K562 (cell line): ENCODE results near the gene FANCC. TPM values are rescaled to one million over a fixed set of nuclear protein-coding genes. Genes with fewer than 3 reads are reported as not detected.

Experiments
- ATAC-seq: fragments of 200-7000 bp; cut with Tn5 transposase; 3 replicates; pipeline ENCODE4 v1.9.1; 2020; ENCODE audit warnings: moderate library complexity
- BruUV-seq: library from RNA; stranded (reverse); fragments of 400-500 nt; replicated peaks from 2 replicates; lab custom pipeline; 2021; lab: Mats Ljungman, UMichigan
- CTCF ChIA-PET: fragments of 300-600 bp; formaldehyde crosslinking; extraction: SDS; loops from one replicate; lab custom pipeline; 2021; ENCODE audit warnings: low intra/inter-chr PET ratio; lab: Yijun Ruan, JAX
- POLR2A ChIA-PET: fragments of 300-600, 350-650 bp; sonication (Branson Sonifier 250); formaldehyde crosslinking; extraction: SDS; loops from one replicate; lab custom pipeline; 2021; ENCODE audit warnings: antibody characterized with exemption, inconsistent platforms; lab: Yijun Ruan, JAX
- DNase-seq, 4 experiments: peaks; one replicate each; pipeline versions ENCODE4 v3.0.0 to v3.0.0-alpha.2; 2011 to 2018; ENCODE audit warnings: low spot score in 3 of 4, mixed read lengths in 3 of 4; ENCODE audit errors: extremely low read depth in 1 of 4
- FAIRE-seq: peaks from 2 replicates; lab custom pipeline; 2011; peaks lifted over from hg19 to GRCh38; lab: Jason Lieb, UNC
- H2AFZ ChIP-seq: 2 replicates; pipeline ENCODE4 v1.6.0; 2011; ENCODE audit warnings: low read depth, low read length, control low read depth, inconsistent platforms
- H3K27ac ChIP-seq: fragments of 200-600 bp; 3 replicates; pipeline ENCODE4 v1.8.0; 2011; ENCODE audit warnings: low read depth, mild to moderate bottlenecking, control low read depth, inconsistent platforms, low read length, moderate library complexity, mixed read lengths; ENCODE audit errors: extremely low read depth
- H3K27me3 ChIP-seq, 2 experiments: fragments of 300-600 bp in 1 of 2; 2 replicates in 1 of 2; 3 replicates in 1 of 2; pipeline versions ENCODE4 v1.6.0 to v1.8.0; 2011; ENCODE audit warnings: inconsistent platforms in 2 of 2, low read length in 2 of 2, mild to moderate bottlenecking in 1 of 2, mixed read lengths in 1 of 2, moderate library complexity in 1 of 2; ENCODE audit not compliant: control insufficient read depth in 2 of 2, insufficient read depth in 2 of 2
- H3K36me3 ChIP-seq: fragments of 300-600 bp; 3 replicates; pipeline ENCODE4 v1.8.0; 2011; ENCODE audit warnings: mild to moderate bottlenecking, low read length, inconsistent platforms; ENCODE audit not compliant: control insufficient read depth, insufficient read depth
- H3K4me1 ChIP-seq, 2 experiments: fragments of 200-600 bp in 1 of 2; replicated peaks in 1 of 2; 2 replicates in 1 of 2; 3 replicates in 1 of 2; pipeline versions ENCODE4 v1.5.1 to v1.8.0; 2011; ENCODE audit warnings: inconsistent platforms in 2 of 2, low read length in 2 of 2, mild to moderate bottlenecking in 1 of 2, mixed read lengths in 1 of 2, moderate library complexity in 1 of 2; ENCODE audit not compliant: control insufficient read depth in 2 of 2, insufficient read depth in 2 of 2
- H3K4me2 ChIP-seq: 2 replicates; pipeline ENCODE4 v1.6.1; 2011; ENCODE audit warnings: low read length, control low read depth, inconsistent platforms, mixed read lengths; ENCODE audit not compliant: insufficient read depth
- H3K4me3 ChIP-seq: fragments of 200-600 bp; sonication (generic), shearing (Covaris generic); 2 replicates; pipeline ENCODE4 v1.5.1; 2016; ENCODE audit warnings: control low read depth, inconsistent platforms
- H3K79me2 ChIP-seq: fragments of 200-600 bp; 3 replicates; pipeline ENCODE4 v1.8.0; 2011; ENCODE audit warnings: low read length, inconsistent platforms; ENCODE audit not compliant: control insufficient read depth, insufficient read depth
- H3K9ac ChIP-seq, 2 experiments: 2 replicates each; pipeline versions ENCODE4 v1.6.0 to v1.6.1; 2011; ENCODE audit warnings: low read depth in 2 of 2, low read length in 2 of 2, control low read depth in 1 of 2, inconsistent platforms in 1 of 2, mild to moderate bottlenecking in 1 of 2, mixed read lengths in 1 of 2; ENCODE audit not compliant: insufficient read depth in 1 of 2
- H3K9me1 ChIP-seq: one replicate; pipeline ENCODE4 v1.6.0; 2011; ENCODE audit warnings: inconsistent platforms, mild to moderate bottlenecking, low read length, moderate library complexity; ENCODE audit not compliant: control insufficient read depth, insufficient read depth
- H3K9me3 ChIP-seq: replicated peaks from 2 replicates; pipeline ENCODE4 v1.5.1; 2011; ENCODE audit warnings: low read depth, low read length, inconsistent platforms; ENCODE audit not compliant: control insufficient read depth, insufficient read depth
- H4K20me1 ChIP-seq: replicated peaks from 2 replicates; pipeline ENCODE4 v1.6.1; 2011; ENCODE audit warnings: low read length, inconsistent platforms, mixed read lengths; ENCODE audit not compliant: control insufficient read depth, insufficient read depth
- CBFA2T2 ChIP-seq: fragments of 450-650 bp; conservative IDR thresholded peaks from 2 replicates; pipeline ENCODE4 v1.6.1; 2017; ENCODE audit warnings: mild to moderate bottlenecking
- CBFA2T3 ChIP-seq: fragments of 450-650 bp; IDR thresholded peaks from 2 replicates; pipeline ENCODE4 v1.6.1; 2017
- EP300 ChIP-seq: IDR thresholded peaks from 2 replicates; pipeline ENCODE4 v1.6.1; 2012; ENCODE audit warnings: low read length, improper control_type of control experiment
- FOXA1 ChIP-seq: fragments of 450-650 bp; IDR thresholded peaks from 2 replicates; pipeline ENCODE4 v1.6.1; 2016; ENCODE audit warnings: mild to moderate bottlenecking, borderline replicate concordance
- GTF2E2 ChIP-seq: fragments of 200-800 bp; sonication (Bioruptor generic); IDR thresholded peaks from 2 replicates; pipeline ENCODE4 v1.6.1; 2016; ENCODE audit warnings: missing genetic modification characterization, missing compliant biosample characterization
- TCF3 ChIP-seq: sonication (generic); formaldehyde crosslinking; IDR thresholded peaks from 2 replicates; pipeline ENCODE4 v1.4.0; 2020; ENCODE audit warnings: mild to moderate bottlenecking, missing genetic modification reagents
- TEAD4 ChIP-seq, 2 experiments: sonication (generic) in 1 of 2; formaldehyde crosslinking in 1 of 2; IDR thresholded peaks; 2 replicates each; pipeline versions ENCODE4 v1.6.1 to v1.8.0; 2012 to 2022; ENCODE audit warnings: borderline replicate concordance in 1 of 2, inconsistent platforms in 1 of 2, low read length in 1 of 2, mild to moderate bottlenecking in 1 of 2, missing genetic modification reagents in 1 of 2
- TFAP4 ChIP-seq: sonication (generic); formaldehyde crosslinking; IDR thresholded peaks from 2 replicates; pipeline ENCODE4 v1.8.0; 2022; ENCODE audit warnings: missing genetic modification reagents, mild to moderate bottlenecking, moderate library complexity, borderline replicate concordance
- ZFP30 ChIP-seq: fragments of 250-450 bp; sonication (Bioruptor Pico); IDR thresholded peaks from 2 replicates; pipeline ENCODE4 v1.8.0; 2022; ENCODE audit warnings: moderate library complexity, mild to moderate bottlenecking, inconsistent platforms, borderline replicate concordance
- ZFX ChIP-seq: sonication (generic); formaldehyde crosslinking; IDR thresholded peaks from 2 replicates; pipeline ENCODE4 v1.8.0; 2022; ENCODE audit warnings: mild to moderate bottlenecking, missing genetic modification reagents, moderate library complexity
- ZNF449 ChIP-seq: fragments of 250-450 bp; sonication (Bioruptor Pico); IDR thresholded peaks from 2 replicates; pipeline ENCODE4 v1.8.0; 2022; ENCODE audit warnings: moderate library complexity, mild to moderate bottlenecking, inconsistent platforms
- WGBS: fragments of 100-300 bp; shearing (Covaris generic); methylation state at CpG from one replicate; pipeline ENCODE4 v1.1.6; 2016; ENCODE audit warnings: low coverage, mixed read lengths; ENCODE audit not compliant: insufficient coverage; ENCODE audit errors: missing lambda C conversion rate; 5-methylcytosine and 5-hydroxymethylcytosine counted together
- in situ Hi-C: fragments of 300-500 bp; cut with MboI; formaldehyde crosslinking; loops from 4 replicates; pipeline ENCODE4 v1.15.0; 2018; ENCODE audit warnings: inconsistent platforms, mixed read lengths
- intact Hi-C: fragments of 100-400 bp; cut with micrococcal nuclease; formaldehyde crosslinking; loops from 2 replicates; pipeline ENCODE4 v1.14.2; 2022
- polyA plus RNA-seq, 8 experiments: library from polyadenylated mRNA; depleted of rRNA in 4 of 8; stranded (reverse) in 5 of 8; unstranded in 3 of 8; fragments of >200 nt; fragmentation: Nextera tagmentation in 2 of 8; fragmentation: Illumina TruSeq in 1 of 8; extraction: Ambion mirVana in 2 of 8; extraction: Trizol in 1 of 8; gene quantifications; 2 replicates each; pipeline versions ENCODE4 v1.2.1 to v1.2.3, GENCODE V29; 2011 to 2014; ENCODE audit warnings: inconsistent platforms in 1 of 8, missing spikeins in 1 of 8
- total RNA-seq, 7 experiments: library from RNA; depleted of rRNA in 6 of 7; stranded (reverse); fragments of >200 nt in 6 of 7; fragmentation: Illumina TruSeq in 2 of 7; extraction: Trizol in 2 of 7; gene quantifications; 2 replicates each; pipeline versions ENCODE4 v1.2.1 to v1.2.3, GENCODE V29; 2011 to 2021; ENCODE audit warnings: low replicate concordance in 1 of 7

The FANCC gene
- total and polyA plus RNA-seq, 9 of the 15 experiments (the other 6 are each of a cell fraction or from before 2014, with no cell fraction given) = 4.6 to 18.4 (median 14.2) TPM

- Histone ChIP-seq H4K20me1 (no peaks in the 10 kb centered on the region), H3K4me1 (peaks cover 0 to 3% of the 10 kb centered on the region in 2 experiments; a peak in 2 of 5 replicates), H3K4me3 (no peak overlapping the region), H3K9me3 (no peaks in the 10 kb centered on the region), H2AFZ (no peak overlapping the region), H3K27me3 (no peaks in the 10 kb centered on the region), H3K27ac (no peak overlapping the region), H3K9ac (no peak overlapping the region), H3K9me1 (no peaks in the 10 kb centered on the region), H3K36me3 (no peaks in the 10 kb centered on the region)
- DNase-seq (no peak), ATAC-seq (no peak), FAIRE-seq (no peak)
- BruUV-seq = no TSS peak
- ChIA-PET CTCF (no interaction called here), POLR2A (interaction anchor here (0.6 to 1.7 kb wide), 4 partner anchors 8 to 77 kb away, joined by 3 to 5 read pairs (median 3); no protein-coding TSS in a partner anchor)
- in situ Hi-C loops = no loop called here
- 56% methylated on average over 10 of the region's 10 CpGs for WGBS
- intact Hi-C loops = no loop called here
- TF ChIP-seq TFAP4 = 0 out of 2 replicates have a peak, but pooled peaks have one; percentile 38
- no peak for TF ChIP-seq ZNF449 (CRISPR knock-in tag)
- peak; percentile 8; the same call in 1 of the 2 replicates for TF ChIP-seq TCF3 (CRISPR knock-in tag)
- 0 out of 2 replicates have a peak, but pooled peaks have one; percentile 12 for TF ChIP-seq TEAD4 (IDR thresholded peaks at IDR 0.05; ENCODE audit: low read length)
- TF ChIP-seq TEAD4 (CRISPR knock-in tag; IDR thresholded peaks at IDR 0.05; ENCODE audit: borderline replicate concordance) = no peak
- peak; percentile 57; the same call in 1 of the 2 replicates for TF ChIP-seq CBFA2T3
- no peak for TF ChIP-seq EP300
- TF ChIP-seq FOXA1 = no peak
- TF ChIP-seq ZFX = no peak
- TF ChIP-seq ZFP30 (CRISPR knock-in tag) = no peak
- TF ChIP-seq CBFA2T2 = 0 out of 2 replicates have a peak, but pooled peaks have one; percentile 18
- TF ChIP-seq GTF2E2 (tag) = no peak
- TF ChIP-seq, all 486 proteins: peak for 5
- Histone ChIP-seq H3K79me2 (no peaks in the 10 kb centered on the region), H3K4me2 (no peak overlapping the region)
These were observed 260.4 kb downstream of the FANCC start for GRCh38 chr9:95057101-95057500.
